ENCODE measurements around the gene TTC28.
"Not testable (repeated sequence)": the region's sequence is repeated elsewhere in the genome, so short reads cannot be mapped to it uniquely, and the experiment has no call there.

TTC28 gene

DNA sequence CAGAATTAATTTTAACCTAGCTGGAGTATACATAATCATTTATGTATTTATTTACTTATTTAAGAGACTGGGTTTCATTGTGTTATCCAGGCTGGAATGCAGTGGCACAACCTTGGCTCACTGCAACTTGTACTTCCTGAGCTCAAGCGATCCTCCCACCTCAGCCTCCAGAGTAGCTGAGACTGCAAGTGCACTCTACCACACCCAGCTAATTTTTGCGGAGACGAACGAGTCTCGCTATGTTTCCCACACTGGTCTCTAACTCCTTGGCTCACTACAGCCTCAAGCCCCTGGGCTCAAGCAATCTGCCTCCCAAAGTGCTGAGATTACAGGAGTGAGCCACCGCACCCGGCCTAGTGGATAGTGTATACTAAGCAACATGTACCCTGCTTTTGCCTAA is 1.5 kb downstream of the TTC28 start:
- DNase-seq (ENCODE audit: low read depth in 3 of 3), result not testable (repeated sequence)

DNA sequence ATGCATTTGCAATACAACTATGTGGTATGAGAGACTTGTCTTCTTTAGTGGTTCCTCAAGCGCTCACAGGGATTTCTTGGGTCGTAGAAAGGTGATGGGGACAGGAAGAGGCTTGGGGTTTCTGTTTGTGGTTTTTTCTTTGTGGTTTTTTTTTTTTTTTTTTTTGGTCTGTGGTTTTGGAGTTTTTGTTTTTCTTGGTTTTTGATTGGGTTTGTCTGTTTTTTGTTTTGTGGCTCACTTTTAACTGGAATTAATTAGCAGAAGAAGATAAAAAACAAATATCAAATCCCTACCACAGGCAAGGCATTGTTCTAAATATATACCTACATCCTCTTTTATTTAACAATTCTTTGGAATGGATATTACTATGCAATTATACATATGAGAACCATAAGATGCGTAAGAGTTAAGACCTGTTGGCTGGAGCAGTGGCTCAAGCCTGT is 5.5 kb downstream of the TTC28 start:
- DNase-seq (ENCODE audit: low read depth in 3 of 3), result no peak

DNA sequence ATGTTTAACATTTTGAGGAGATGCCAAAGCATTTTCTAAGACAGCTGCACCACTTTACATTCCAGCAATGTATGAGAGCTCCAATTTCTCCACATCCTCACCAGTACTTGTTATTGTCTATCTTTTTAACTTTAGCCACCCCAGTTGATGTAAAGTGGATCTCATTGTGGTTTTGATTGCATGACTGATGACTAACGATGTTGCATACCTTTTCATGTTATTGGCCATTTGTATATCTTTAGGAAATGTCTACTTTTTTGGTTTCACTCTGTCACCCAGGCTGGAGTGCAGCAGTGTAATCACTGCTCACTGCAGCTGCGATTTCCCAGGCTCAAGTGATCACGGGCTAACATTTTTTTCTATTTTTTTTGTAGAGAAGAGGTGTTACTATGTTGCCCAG is 8.9 kb downstream of the TTC28 start:
- DNase-seq (ENCODE audit: low read depth in 3 of 3), result no peak

DNA sequence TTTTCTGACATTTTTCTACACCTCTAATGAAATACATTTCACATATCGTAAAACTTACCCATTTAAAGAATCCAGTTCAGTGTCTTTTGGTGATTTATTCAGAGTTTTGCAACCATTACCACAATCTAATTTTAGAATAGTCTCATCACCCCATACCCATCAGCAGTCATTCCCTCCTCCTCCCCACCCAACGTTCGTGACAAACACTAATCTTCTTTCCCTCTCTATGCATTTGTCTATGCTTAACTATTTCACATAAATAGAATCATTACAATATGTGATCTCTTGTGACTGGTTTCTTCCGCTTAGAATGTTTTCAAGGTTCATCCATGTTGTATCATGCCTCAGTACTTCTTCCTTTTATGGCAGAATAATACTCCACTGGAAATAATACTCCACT is 9.5 kb downstream of the TTC28 start:
- DNase-seq (ENCODE audit: low read depth in 3 of 3), result no peak

DNA sequence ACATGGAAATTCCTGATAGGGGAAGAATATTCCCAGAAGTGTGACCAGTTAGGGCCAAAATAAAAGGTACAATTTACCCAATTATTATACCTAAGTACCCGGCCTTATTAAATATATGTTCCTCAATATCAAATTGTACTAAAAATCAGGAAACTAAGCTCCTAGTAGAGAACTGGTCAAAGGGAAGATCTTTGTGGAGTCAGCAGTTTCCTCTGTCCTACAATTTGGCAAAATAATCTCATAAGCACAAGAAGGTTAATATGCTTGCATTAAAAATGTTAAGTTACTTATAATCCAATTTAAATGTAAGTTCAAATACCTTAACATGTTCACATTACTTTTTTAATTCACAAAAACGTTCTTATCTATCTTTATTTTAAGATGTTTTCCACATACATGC is 10.3 kb downstream of the TTC28 start:
- no peak for DNase-seq (ENCODE audit: low read depth in 3 of 3)

DNA sequence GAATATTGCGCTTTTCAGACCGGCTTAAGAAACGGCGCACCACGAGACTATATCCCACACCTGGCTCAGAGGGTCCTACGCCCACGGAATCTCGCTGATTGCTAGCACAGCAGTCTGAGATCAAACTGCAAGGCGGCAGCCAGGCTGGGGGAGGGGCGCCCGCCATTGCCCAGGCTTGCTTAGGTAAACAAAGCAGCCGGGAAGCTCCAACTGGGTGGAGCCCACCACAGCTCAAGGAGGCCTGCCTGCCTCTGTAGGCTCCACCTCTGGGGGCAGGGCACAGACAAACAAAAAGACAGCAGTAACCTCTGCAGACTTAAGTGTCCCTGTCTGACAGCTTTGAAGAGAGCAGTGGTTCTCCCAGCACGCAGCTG is 16.1 kb downstream of the TTC28 start:
- not testable (repeated sequence) for DNase-seq (ENCODE audit: low read depth in 3 of 3)

DNA sequence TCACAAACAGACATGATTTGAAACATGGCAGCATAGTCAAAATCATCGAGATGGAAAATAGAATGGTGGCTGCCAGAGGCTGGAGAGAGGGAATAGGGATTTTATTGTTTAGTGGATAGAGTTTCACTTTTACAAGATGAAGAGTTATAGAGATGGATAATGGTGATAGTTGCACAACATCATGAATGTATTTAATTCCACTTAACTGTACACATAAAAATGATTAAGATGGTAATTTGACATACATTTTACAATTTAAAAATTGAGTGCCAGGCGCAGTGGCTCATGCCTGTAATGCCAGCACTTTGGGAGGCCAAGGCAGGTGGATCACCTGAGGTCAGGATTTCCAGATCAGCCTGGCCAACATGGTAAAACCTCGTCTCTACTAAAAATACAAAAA is 21.2 kb downstream of the TTC28 start:
- no peak for DNase-seq (ENCODE audit: low read depth in 3 of 3)

DNA sequence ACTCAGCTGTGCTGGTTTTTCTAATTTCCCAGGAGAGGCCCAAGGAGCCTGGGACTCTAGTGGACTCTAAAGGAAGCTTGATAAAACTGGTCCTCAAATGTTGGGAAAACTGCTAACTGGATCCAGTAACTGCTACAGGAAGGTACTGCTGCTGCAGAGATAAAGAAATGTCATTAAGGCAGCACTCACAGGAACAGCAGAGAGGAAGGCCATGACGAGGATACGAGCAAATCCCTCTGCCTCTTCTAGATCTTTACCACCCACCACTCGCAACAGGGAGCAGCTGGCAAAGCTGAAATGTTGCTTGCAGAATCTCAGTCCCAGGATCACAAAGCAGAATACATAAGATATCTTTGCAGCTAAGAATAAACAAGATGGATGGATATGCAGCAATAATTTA is 23.5 kb downstream of the TTC28 start:
- no peak for DNase-seq (ENCODE audit: low read depth in 3 of 3)

DNA sequence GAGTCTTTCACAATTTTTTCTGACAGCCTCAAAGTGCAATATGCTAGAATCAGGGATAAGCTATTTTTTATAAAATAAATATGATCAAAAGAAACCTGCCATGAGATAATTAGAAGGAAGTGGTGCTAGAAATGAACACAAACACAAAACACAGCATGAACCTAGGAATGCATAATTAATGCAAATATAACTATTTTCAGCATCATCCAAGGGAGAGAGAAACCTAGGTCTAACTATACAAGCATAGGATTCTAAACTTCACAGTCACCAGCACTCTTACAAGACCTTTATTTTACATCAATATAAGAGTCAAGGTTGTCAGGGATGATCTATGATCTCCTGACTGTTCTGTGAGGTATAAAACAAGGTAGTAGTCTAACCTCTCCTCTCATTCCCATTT is 29.2 kb downstream of the TTC28 start:
- no peak for DNase-seq (ENCODE audit: low read depth in 3 of 3)

DNA sequence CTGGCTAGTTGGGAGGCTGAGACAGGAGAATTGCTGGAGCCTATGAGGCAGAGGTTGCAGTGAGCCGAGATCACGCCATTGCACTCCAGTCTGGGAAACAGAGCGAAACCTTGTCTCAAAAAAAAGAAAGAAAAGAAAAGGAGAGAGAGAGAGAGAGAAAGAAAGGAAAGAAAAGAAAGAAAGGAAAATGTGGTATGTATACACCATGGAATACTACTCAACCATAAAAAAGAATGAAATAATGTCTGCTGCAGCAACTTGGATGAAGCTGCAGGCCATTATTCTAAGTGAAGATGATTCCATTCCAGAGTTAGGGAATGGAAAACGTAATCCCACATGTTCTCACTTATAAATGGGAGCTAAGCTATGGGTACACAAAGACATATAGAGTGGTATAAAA is 30.8 kb downstream of the TTC28 start:
- DNase-seq (ENCODE audit: low read depth in 3 of 3), result no peak

DNA sequence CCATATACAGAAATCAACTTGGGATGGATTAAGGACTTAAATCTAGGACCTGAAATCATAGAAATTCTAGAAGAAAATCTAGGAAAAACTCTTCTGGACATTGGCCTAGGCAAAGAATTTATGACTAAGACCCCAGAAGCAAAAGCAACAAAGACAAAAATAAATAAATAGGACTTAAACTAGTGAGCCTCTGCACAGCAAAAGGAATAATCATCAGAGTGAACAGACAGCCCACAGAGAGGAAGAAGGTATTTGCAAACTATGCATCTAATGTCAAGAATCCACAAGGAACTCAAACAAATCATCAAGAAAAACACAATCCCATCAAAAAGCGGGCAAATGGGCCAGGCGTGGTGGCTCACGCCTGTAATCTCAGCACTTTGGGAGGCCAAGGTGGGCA is 32.4 kb downstream of the TTC28 start:
- DNase-seq (ENCODE audit: low read depth in 3 of 3), result no peak

DNA sequence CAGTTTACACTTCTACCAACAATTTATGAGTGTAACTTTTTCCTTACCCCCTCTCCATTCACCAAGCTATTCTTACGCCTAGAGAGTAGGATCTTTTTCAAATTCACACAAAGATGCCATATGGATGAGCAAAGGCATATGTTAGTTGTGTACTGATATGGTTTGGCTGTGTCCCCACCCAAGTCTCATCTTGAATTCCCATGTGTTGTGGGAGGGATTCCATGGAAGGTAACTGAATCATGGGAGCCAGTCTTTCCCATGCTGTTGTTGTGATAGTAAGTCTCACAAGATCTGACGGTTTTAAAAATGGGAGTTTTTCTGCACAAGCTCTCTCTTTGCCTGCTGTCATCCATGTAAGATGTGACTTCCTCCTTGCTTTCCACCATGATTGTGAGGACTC is 40.3 kb downstream of the TTC28 start:
- no peak for DNase-seq (ENCODE audit: low read depth in 3 of 3)

DNA sequence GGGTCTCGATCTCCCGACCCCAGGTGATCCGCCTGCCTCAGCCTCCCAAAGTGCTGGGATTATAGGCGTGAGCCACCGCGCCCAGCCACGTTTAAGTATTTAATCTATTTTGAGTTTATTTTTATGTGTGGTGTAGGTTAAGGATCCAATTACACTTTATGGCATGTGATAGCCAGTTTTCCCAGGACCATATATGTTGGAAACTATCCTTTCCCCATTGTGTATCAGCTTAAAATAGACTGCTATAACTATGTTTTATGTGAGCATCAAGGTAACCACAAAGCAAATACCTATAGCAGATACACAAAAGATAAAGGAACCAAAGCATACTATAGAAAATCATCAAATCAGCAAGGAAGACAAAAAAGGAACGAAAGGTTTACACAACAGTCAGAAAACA is 42.4 kb downstream of the TTC28 start:
- DNase-seq (ENCODE audit: low read depth in 3 of 3), result no peak

DNA sequence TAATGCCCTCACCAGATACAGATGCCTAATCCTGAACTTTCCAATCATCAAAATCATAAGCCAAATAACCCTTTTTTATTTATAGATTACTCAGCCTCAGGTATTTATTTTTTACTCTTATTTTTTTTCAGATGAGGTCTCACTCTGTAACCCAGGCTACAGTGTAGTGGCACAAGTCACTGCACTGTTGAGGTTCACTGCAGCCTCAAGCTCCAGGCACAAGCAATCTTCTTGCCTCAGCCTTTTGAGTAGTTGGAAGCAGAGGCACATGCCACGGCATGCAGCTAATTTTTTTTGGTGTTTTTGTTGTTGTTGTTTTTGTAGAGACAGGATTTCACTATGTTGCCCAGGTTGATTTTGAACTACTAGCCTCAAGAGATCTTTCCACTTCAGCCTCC is 49.5 kb downstream of the TTC28 start:
- no peak for DNase-seq (ENCODE audit: low read depth in 3 of 3)

DNA sequence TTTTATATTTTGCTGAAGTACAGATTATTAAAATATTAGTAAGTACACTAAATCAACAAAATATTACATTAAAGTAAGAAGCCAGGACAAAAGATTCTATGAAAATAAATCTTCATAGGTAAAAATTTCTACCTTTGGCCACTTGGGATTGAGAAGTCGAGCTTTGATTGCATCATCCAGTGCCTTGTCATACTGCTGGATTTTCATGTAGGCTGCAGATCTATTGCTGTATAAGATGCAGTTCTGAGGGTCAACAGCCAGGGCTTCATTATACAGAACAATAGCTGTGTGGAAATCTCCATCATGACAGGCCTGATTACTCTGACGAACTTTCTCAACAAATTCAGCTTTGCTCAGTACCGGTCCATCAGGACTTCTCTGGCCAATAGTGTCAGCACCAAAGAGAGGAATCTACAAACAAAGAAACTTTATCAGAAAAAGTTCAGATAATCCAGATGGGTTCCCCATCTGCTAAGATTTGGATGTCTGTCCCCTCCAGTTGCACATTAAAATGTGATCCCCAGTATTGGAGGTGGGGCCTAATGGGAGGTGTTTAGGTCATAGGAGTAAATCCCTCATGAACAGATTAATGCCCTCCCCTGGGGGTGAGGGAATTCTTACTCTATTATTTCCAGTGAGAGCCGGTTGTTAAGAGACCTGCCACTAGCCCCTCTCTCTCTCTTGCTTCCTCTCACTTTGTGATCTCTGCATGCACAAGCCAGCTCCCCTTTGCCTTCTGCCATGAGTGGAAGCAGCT is 50.0 kb downstream of the TTC28 start:
- DNase-seq (ENCODE audit: low read depth in 3 of 3), result no peak

DNA sequence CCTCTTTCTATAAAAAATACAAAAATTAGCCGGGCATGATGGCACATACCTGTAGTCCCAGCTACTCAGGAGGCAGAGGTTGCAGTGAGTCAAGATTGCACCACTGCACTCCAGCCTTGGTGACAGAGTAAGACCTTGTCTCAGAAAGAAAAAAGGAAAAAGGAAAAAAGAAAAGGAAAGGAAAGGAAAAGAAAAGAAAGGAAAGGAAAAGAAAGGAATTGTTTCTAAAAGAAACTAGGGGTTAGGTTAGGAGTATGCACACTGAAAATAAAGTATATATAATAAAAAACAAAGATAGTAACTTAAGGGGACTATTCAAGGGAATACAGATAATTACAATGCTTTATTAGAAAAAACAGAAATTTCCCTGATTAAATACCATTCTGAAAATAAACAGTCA is 50.9 kb downstream of the TTC28 start:
- no peak for DNase-seq (ENCODE audit: low read depth in 3 of 3)

DNA sequence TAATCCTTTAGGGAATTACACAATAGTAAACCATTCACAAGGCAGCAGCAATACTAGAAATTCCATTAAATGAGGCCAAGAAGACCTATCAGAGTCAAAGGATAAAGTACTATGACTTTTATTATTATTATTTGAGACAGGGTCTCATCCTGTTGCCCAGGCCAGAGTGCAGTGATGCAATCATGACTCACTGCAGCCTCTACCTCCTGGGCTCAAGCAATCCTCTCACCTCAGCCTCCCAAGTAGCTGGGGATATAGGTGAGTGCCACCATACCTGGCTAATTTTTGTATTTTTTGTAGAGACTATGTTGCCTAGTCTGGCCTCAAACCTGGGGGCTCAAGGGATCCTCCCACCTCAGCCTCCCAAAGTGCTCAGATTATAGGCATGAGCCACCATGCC is 51.8 kb downstream of the TTC28 start:
- no peak for DNase-seq (ENCODE audit: low read depth in 3 of 3)

DNA sequence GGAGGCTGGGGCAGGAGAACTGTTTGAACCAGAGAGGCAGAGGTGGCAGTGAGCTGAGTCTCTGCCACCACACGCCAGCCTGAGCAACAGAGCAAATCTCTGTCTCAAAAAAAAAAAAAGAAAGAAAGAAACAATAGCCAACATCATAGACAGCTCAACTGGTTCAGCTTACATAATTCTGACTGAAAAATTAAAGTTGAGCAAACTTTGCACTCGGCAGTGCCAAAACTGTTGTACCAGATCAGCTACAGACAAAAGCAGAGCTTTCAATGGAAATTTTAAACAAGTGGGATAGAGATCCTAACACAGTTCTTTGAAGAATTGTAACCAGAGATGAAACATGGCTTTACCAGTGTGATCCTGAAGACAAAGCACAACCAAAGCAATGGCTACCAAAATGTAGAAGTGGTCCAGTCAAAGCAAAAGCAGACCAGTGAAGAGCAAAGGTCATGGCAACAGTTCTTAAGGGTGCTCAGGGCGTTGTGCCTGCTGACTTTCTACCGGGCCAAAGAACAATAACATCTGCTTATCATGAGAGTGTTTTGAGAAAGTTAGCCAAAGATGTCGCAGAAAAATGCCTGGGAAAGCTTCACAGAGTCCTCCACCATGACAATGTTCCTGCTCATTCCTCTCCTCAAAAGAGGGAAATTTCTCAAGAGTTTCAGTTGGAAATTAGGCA is 59.3 kb downstream of the TTC28 start:
- DNase-seq (ENCODE audit: low read depth in 3 of 3), result no peak

DNA sequence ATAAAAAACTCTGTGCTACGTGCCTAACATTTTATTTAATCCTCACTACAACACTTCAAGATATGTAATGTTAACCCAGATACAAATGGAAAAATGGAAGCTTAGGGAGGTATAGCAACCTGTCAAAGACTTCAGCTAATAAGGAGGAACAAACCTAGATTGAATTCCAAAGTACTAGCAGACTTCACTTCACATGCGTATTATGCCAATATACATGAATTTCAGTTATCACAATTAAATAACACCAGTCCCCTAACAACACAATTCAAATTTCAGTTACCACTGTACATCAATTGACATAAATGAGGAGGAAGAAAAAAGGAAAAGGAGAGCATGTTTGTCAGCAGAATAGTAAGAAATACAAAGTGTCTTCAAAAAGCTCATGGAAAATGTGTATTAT is 60.4 kb downstream of the TTC28 start:
- DNase-seq (ENCODE audit: low read depth in 3 of 3), result no peak

DNA sequence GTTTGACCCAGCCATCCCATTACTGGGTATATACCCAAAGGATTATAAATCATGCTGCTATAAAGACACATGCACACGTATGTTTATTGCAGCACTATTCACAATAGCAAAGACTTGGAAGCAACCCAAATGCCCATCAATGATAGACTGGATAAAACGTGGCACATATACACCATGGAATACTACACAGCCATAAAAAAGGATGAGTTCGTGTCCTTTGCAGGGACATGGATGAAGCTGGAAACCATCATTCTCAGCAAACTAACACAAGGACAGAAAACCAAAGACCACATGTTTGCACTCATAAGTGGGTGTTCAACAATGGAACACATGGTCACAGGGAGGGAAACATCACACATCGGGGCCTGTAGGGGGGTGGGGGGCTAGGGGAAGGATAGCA is 64.2 kb downstream of the TTC28 start:
- not testable (repeated sequence) for DNase-seq (ENCODE audit: low read depth in 3 of 3)

DNA sequence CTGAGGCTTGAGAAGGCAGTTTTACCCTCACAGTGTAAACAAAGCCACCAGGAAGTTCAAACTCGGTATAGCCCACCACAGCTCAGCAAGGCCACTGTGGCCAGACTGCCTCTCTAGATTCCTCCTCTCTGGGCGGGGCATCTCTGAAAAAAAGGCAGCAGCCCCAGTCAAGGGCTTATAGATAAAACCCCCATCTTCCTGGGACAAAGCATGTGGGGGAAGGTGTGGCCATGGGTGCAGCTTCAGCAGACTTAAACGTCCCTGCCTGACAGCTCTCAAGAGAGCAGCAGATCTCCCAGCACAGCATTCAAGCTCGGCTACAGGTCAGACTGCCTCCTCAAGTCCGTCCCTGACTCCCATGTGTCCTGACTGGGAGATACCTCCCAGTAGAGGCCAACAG is 69.7 kb downstream of the TTC28 start:
- no peak for DNase-seq (ENCODE audit: low read depth in 3 of 3)

DNA sequence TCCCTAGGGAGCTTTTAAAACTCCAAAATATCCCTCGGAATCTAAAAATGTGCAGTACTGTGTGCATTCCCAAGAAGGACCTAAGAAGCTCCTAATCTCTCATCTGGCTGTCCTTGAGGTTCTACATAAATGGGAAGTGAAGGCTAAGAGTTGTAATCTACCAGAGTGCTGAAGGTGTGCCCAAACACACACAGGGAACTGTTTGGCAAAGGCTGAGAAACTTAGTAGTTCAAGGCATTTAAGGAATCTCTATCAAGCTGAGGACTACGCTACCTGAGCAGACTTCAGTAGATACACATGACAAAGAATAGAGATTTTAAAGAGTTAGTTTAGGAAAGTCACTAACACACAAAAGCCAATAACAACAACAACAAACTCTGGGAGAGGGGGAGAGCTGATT is 71.1 kb downstream of the TTC28 start:
- DNase-seq (ENCODE audit: low read depth in 3 of 3), result no peak

DNA sequence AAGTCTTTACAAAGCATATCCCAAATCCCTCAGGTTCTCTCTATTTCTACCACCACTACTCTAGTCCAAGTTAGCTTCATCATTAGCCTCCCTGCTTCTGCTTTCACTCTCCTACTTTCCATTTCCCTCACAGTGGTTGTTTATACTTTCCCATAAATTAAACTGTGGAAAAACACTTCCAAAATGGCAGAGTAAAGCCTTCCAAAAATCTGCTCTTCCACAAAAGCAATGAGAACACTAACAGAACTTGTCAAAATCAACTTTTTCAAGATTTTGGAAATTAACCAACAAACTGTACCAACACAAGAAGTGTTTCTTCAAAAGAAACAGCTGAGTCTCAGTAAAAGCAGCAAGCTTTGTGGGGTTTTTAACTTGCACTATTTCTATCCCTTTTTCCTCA is 71.8 kb downstream of the TTC28 start:
- DNase-seq (ENCODE audit: low read depth in 3 of 3), result no peak
